Measurements from ENCODE around the gene PRAME.
A peak's percentile ranks its signal among the peaks of the same experiment; 100 is the strongest.
"Not testable (repeated sequence)": the region's sequence is repeated elsewhere in the genome, so short reads cannot be mapped to it uniquely, and the experiment has no call there.

Gene PRAME

GRCh38 chr22:22520667-22521602 lies 38.1 kb downstream of the PRAME start:
- no peak for DNase-seq (ENCODE audit: low spot score)

- DNase-seq (ENCODE audit: low spot score): peak; percentile 75
Observed at GRCh38 chr22:22520020-22520656, 38.9 kb downstream of the PRAME start, which contains the start of gene ZNF280A. Gene ZNF280A, minus strand, starts transcription at chr22:22520270. Its CDS starts 4,640 bp downstream, at chr22:22515630.

GRCh38 chr22:22519591-22519990 lies 39.5 kb downstream of the PRAME start:
- DNase-seq (ENCODE audit: low spot score): no peak

GRCh38 chr22:22516992-22517391 lies 42.1 kb downstream of the PRAME start:
- DNase-seq (ENCODE audit: low spot score): no peak

- DNase-seq (ENCODE audit: low spot score): no peak
Observed at GRCh38 chr22:22515890-22516289, 43.2 kb downstream of the PRAME start.

- DNase-seq (ENCODE audit: low spot score): not testable (repeated sequence)
Observed at GRCh38 chr22:22514431-22514830, 44.6 kb downstream of the PRAME start.

GRCh38 chr22:22513619-22514018 lies 45.4 kb downstream of the PRAME start:
- DNase-seq (ENCODE audit: low spot score): no peak

- DNase-seq (ENCODE audit: low spot score): no peak
Observed at GRCh38 chr22:22512951-22513350, 46.1 kb downstream of the PRAME start.

- not testable (repeated sequence) for DNase-seq (ENCODE audit: low spot score)
Observed at GRCh38 chr22:22510833-22511232, 48.2 kb downstream of the PRAME start.

- not testable (repeated sequence) for DNase-seq (ENCODE audit: low spot score)
Observed at GRCh38 chr22:22509912-22510311, 49.2 kb downstream of the PRAME start.

- DNase-seq (ENCODE audit: low spot score): peak; percentile 70
Observed at GRCh38 chr22:22508274-22509176, 50.5 kb downstream of the PRAME start, which contains the start of gene ZNF280B. Gene ZNF280B, minus strand, starts transcription at chr22:22508742. Its CDS starts 19,344 bp downstream, at chr22:22489398.

- DNase-seq (ENCODE audit: low spot score): no peak
Observed at GRCh38 chr22:22507743-22508273, 51.3 kb downstream of the PRAME start.

- no peak for DNase-seq (ENCODE audit: low spot score)
Observed at GRCh38 chr22:22506736-22507135, 52.3 kb downstream of the PRAME start.

- no peak for DNase-seq (ENCODE audit: low spot score)
Observed at GRCh38 chr22:22498267-22498666, 60.8 kb downstream of the PRAME start.

All from COLO829 (cell line).